SU-DHL-6 (cell line): Measurements from ENCODE around the gene NRP1.

Experiments
- H2AFZ ChIP-seq: fragments of 200-600 bp; sonication (generic); 2 replicates; pipeline ENCODE4 v1.6.1; 2014; ENCODE audit warnings: low read depth, mild to moderate bottlenecking, moderate library complexity, mixed read lengths, antibody characterized with exemption, low read length; ENCODE audit not compliant: severe bottlenecking
- H3F3A ChIP-seq: fragments of 200-600 bp; shearing (Covaris generic); 2 replicates; pipeline ENCODE4 v1.6.0; 2016; ENCODE audit warnings: antibody characterized with exemption, mild to moderate bottlenecking; ENCODE audit not compliant: insufficient read depth
- H3K27ac ChIP-seq: fragments of 200-600 bp; sonication (generic); 2 replicates; pipeline ENCODE4 v1.5.1; 2016; ENCODE audit warnings: low read depth, mild to moderate bottlenecking, low read length, moderate library complexity, mixed read lengths
- H3K27me3 ChIP-seq: fragments of 200-600 bp; sonication (generic), shearing (Covaris generic); 2 replicates; pipeline ENCODE4 v1.6.0; 2014; ENCODE audit warnings: mild to moderate bottlenecking, low read length
- H3K36me3 ChIP-seq: fragments of 200-600 bp; sonication (generic); 2 replicates; pipeline ENCODE4 v1.6.1; 2014; ENCODE audit warnings: mild to moderate bottlenecking, low read length, mixed read lengths
- H3K4me2 ChIP-seq: fragments of 300-600, 200-600 bp; shearing (Covaris generic), sonication (generic); 2 replicates; pipeline ENCODE4 v1.6.0; 2014; ENCODE audit warnings: low read length, low read depth, mild to moderate bottlenecking; ENCODE audit not compliant: poor library complexity, severe bottlenecking
- H3K4me3 ChIP-seq: fragments of 200-600 bp; sonication (generic); 2 replicates; pipeline ENCODE4 v1.5.1; 2014; ENCODE audit warnings: antibody characterized with exemption, low read length, mild to moderate bottlenecking, mixed read lengths; ENCODE audit not compliant: insufficient read depth, poor library complexity, severe bottlenecking
- H3K79me2 ChIP-seq: fragments of 200-600 bp; sonication (generic); 2 replicates; pipeline ENCODE4 v1.6.1; 2014; ENCODE audit warnings: mild to moderate bottlenecking, low read length, moderate library complexity; ENCODE audit not compliant: insufficient read depth
- H3K9ac ChIP-seq: fragments of 200-600 bp; sonication (generic); 2 replicates; pipeline ENCODE4 v1.7.0; 2014; ENCODE audit warnings: mild to moderate bottlenecking, low read length
- H3K9me2 ChIP-seq: fragments of 200-600 bp; sonication (generic); replicated peaks from 2 replicates; pipeline ENCODE4 v1.6.1; 2014; ENCODE audit warnings: low read length; ENCODE audit not compliant: insufficient read depth
- H3K9me3 ChIP-seq: fragments of 200-600 bp; sonication (generic); 2 replicates; pipeline ENCODE4 v1.6.1; 2014; ENCODE audit warnings: low read length, mixed read lengths; ENCODE audit not compliant: insufficient read depth
- H4K20me1 ChIP-seq: fragments of 200-600 bp; sonication (generic); 2 replicates; pipeline ENCODE4 v1.6.1; 2014; ENCODE audit warnings: low read depth, mild to moderate bottlenecking, antibody characterized with exemption, low read length, moderate library complexity, mixed read lengths
- EZH2phosphoT487 ChIP-seq: fragments of 200-600 bp; sonication (generic), shearing (Covaris generic); conservative IDR thresholded peaks from 2 replicates; pipeline ENCODE4 v1.6.1; 2018; ENCODE audit warnings: mild to moderate bottlenecking, antibody characterized with exemption, low read length, moderate library complexity, mixed read lengths
- TF ChIP-seq, protein P1 (sequence below): fragments of 200-600 bp; sonication (generic); IDR thresholded peaks from one replicate; pipeline ENCODE4 v1.5.1; 2017; ENCODE audit warnings: antibody characterized with exemption, mild to moderate bottlenecking, low read length, moderate library complexity; ENCODE audit not compliant: insufficient read depth, poor library complexity, severe bottlenecking

The NRP1 gene

DNA sequence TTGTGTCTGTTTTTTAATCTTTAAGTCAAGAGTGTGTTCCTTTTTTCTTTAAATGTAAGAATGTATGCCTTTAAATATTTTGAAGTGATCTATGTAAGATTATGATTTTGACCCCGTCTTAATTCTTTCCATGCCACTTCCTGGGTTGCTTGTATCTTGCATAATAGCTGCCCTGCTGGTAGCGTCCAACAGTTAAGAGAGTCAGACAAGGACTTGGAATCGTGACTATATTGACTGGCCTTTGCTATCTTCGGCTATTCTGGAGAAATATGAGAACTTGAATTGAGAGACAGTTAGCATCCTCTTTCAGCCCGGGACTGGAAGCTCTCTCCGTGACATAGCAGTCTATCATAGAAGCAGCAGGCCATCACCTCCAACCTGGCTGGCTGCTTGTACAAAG is 13.0 kb downstream of the NRP1 start:
- TF ChIP-seq EZH2phosphoT487 = no peak
- TF ChIP-seq, protein P1, sequence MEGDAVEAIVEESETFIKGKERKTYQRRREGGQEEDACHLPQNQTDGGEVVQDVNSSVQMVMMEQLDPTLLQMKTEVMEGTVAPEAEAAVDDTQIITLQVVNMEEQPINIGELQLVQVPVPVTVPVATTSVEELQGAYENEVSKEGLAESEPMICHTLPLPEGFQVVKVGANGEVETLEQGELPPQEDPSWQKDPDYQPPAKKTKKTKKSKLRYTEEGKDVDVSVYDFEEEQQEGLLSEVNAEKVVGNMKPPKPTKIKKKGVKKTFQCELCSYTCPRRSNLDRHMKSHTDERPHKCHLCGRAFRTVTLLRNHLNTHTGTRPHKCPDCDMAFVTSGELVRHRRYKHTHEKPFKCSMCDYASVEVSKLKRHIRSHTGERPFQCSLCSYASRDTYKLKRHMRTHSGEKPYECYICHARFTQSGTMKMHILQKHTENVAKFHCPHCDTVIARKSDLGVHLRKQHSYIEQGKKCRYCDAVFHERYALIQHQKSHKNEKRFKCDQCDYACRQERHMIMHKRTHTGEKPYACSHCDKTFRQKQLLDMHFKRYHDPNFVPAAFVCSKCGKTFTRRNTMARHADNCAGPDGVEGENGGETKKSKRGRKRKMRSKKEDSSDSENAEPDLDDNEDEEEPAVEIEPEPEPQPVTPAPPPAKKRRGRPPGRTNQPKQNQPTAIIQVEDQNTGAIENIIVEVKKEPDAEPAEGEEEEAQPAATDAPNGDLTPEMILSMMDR = no peak
- Histone ChIP-seq H3K9me3 (no peaks in the 10 kb centered on the region), H2AFZ (no peak overlapping the region), H4K20me1 (no peaks in the 10 kb centered on the region), H3K4me3 (no peak overlapping the region), H3K9me2 (no peaks in the 10 kb centered on the region), H3K4me2 (no peak overlapping the region), H3K36me3 (no peaks in the 10 kb centered on the region), H3K27me3 (no peaks in the 10 kb centered on the region), H3F3A (no peaks in the 10 kb centered on the region), H3K9ac (no peak overlapping the region), H3K79me2 (no peaks in the 10 kb centered on the region), H3K27ac (no peak overlapping the region)

DNA sequence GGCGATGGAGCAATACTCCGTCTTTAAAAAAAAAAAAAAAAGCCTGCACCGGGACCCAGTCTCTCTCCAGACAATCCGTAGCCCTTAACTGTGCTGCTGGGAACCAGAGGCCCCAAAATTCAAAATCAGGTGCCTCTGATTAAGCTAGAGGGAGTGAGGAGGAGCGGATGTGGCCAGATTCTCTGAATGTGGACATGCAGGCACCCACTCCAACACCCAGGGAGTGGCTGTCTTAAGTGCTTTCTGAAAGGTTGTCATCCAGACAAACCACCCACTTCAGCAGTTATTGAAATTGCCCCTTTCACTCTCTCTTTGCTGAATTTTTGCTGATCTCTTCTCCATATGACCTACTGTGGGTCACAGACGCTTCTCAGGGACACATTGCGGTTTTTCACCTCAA is 14.2 kb downstream of the NRP1 start:
- Histone ChIP-seq H3K4me2 (no peak overlapping the region), H3K27me3 (no peaks in the 10 kb centered on the region), H4K20me1 (no peaks in the 10 kb centered on the region), H3K9ac (no peak overlapping the region), H3K36me3 (no peaks in the 10 kb centered on the region), H3K9me2 (no peaks in the 10 kb centered on the region), H3K9me3 (no peaks in the 10 kb centered on the region), H3F3A (no peaks in the 10 kb centered on the region), H3K79me2 (no peaks in the 10 kb centered on the region), H3K27ac (no peak overlapping the region), H2AFZ (no peak overlapping the region), H3K4me3 (no peak overlapping the region)
- no peak for TF ChIP-seq EZH2phosphoT487
- TF ChIP-seq, protein P1 = no peak

DNA sequence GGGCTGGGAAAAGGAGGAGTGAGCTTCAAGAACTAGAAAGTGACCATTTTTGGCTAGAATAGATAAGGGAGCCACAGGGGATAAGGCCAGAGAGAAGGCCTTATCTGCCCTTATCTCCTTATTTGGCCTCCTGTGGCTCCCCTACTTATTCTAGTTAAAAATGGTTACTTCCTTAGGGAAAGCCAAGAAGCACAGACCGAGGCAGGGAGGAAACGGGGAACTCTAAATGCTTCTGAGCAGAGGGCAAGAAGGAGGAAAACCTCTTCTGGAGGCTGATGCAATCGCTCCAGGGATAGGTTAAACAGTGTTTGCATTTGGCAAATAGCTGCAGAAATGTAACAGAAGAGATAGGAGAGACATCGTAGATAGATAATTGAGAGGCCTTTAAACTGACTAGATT is 18.6 kb downstream of the NRP1 start:
- H3F3A ChIP-seq = no peaks in the 10 kb centered on the region
- H3K4me3 ChIP-seq = no peak overlapping the region
- no peaks in the 10 kb centered on the region for H3K79me2 ChIP-seq
- no peaks in the 10 kb centered on the region for H3K27me3 ChIP-seq
- H3K27ac ChIP-seq = no peak overlapping the region
- no peak for TF ChIP-seq EZH2phosphoT487
- TF ChIP-seq, protein P1 = no peak
- H3K9me3 ChIP-seq = no peaks in the 10 kb centered on the region
- H3K9me2 ChIP-seq = no peaks in the 10 kb centered on the region
- H3K36me3 ChIP-seq = no peaks in the 10 kb centered on the region
- no peak overlapping the region for H3K9ac ChIP-seq
- H3K4me2 ChIP-seq = no peak overlapping the region
- H4K20me1 ChIP-seq = no peaks in the 10 kb centered on the region
- H2AFZ ChIP-seq = no peak overlapping the region
